HG03025 (cell line): ENCODE results near the gene NACC2.

Experiments used
- ATAC-seq: cut with Tn5 transposase; IDR thresholded peaks from one replicate; pipeline ENCODE4 v1.9.1; 2021; ENCODE audit warnings: mild to moderate bottlenecking, moderate library complexity; ENCODE audit not compliant: unreplicated experiment, low FRiP score

NACC2 gene

GRCh38 chr9:136059851-136060670, 35.0 kb downstream of the NACC2 start:
- ATAC-seq = no peak

- no peak for ATAC-seq
Observed at GRCh38 chr9:136059321-136059791, 35.7 kb downstream of the NACC2 start.

GRCh38 chr9:136058801-136059302, 36.2 kb downstream of the NACC2 start:
- ATAC-seq = no peak

- ATAC-seq = no peak
Observed at GRCh38 chr9:136058084-136058483, 37.0 kb downstream of the NACC2 start.

- no peak for ATAC-seq
Observed at GRCh38 chr9:136057236-136058081, 37.6 kb downstream of the NACC2 start.

- ATAC-seq = no peak
Observed at GRCh38 chr9:136056546-136057235, 38.4 kb downstream of the NACC2 start.

GRCh38 chr9:136055715-136056545, 39.2 kb downstream of the NACC2 start:
- ATAC-seq = no peak

- no peak for ATAC-seq
Observed at GRCh38 chr9:136054798-136055714, 40.0 kb downstream of the NACC2 start.

- no peak for ATAC-seq
Observed at GRCh38 chr9:136054146-136054545, 40.9 kb downstream of the NACC2 start.

- no peak for ATAC-seq
Observed at GRCh38 chr9:136053757-136054142, 41.3 kb downstream of the NACC2 start.

- no peak for ATAC-seq
Observed at GRCh38 chr9:136052991-136053756, 41.9 kb downstream of the NACC2 start.

GRCh38 chr9:136052472-136052880, 42.6 kb downstream of the NACC2 start:
- no peak for ATAC-seq

GRCh38 chr9:136051837-136052471, 43.1 kb downstream of the NACC2 start:
- ATAC-seq = no peak

GRCh38 chr9:136051453-136051836, 43.6 kb downstream of the NACC2 start:
- no peak for ATAC-seq

GRCh38 chr9:136050701-136051452, 44.2 kb downstream of the NACC2 start:
- ATAC-seq = no peak

- no peak for ATAC-seq
Observed at GRCh38 chr9:136050266-136050700, 44.8 kb downstream of the NACC2 start.
